ENCODE data around the gene HOXA4. TPM values are rescaled to one million over a fixed set of nuclear protein-coding genes. Genes with fewer than 3 reads are reported as not detected.

The HOXA4 gene
- total RNA-seq, 2 experiments from 2014 or later = 0.25 TPM; not detected in 1

DNA sequence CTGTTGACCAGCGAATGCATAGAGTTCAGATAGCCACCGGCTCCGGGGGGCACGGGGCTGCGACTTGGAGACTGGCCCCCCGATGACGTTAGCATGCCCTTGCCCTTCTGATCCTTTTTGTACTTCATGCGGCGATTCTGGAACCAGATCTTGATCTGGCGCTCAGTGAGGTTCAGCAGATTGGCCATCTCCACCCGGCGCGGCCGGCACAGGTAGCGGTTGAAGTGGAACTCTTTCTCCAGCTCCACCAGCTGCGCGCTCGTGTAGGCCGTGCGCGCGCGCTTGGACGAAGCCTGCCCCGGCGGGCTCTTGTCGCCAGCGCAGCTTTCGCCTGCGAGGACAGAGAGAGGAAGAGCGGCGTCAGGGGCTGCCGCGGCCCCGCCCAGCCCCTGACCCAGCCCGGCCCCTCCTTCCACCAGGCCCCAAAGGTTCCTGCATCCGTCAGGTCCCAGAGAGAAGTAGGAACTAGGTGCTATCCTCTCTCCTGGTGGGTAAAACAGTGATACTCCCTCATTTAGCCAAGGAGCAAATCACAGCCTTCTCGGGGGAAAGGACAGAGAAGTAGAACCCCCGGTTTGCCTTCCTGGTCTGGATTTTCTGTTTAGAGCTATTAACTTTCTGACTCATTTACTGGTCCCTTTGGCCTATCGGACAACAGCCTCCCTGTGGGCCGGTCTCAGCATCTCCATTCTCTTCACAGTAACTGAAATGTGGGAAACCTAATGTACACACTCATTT lies 22.0 kb downstream of the HOXA4 start:
- Mint-ChIP-seq H3K36me3 (ENCODE audit: low read depth) (no peaks in the 10 kb centered on the region), H3K9me3 (no peaks in the 10 kb centered on the region), H3K4me3 (no peak overlapping the region), H3K4me1 (no peaks in the 10 kb centered on the region), H3K27ac (no peak overlapping the region), H3K27me3 (peaks cover 25% of the 10 kb centered on the region)
- POLR2A ChIA-PET = no interaction called here
- DNase-seq = no peak
- CTCF ChIA-PET = no interaction called here

DNA sequence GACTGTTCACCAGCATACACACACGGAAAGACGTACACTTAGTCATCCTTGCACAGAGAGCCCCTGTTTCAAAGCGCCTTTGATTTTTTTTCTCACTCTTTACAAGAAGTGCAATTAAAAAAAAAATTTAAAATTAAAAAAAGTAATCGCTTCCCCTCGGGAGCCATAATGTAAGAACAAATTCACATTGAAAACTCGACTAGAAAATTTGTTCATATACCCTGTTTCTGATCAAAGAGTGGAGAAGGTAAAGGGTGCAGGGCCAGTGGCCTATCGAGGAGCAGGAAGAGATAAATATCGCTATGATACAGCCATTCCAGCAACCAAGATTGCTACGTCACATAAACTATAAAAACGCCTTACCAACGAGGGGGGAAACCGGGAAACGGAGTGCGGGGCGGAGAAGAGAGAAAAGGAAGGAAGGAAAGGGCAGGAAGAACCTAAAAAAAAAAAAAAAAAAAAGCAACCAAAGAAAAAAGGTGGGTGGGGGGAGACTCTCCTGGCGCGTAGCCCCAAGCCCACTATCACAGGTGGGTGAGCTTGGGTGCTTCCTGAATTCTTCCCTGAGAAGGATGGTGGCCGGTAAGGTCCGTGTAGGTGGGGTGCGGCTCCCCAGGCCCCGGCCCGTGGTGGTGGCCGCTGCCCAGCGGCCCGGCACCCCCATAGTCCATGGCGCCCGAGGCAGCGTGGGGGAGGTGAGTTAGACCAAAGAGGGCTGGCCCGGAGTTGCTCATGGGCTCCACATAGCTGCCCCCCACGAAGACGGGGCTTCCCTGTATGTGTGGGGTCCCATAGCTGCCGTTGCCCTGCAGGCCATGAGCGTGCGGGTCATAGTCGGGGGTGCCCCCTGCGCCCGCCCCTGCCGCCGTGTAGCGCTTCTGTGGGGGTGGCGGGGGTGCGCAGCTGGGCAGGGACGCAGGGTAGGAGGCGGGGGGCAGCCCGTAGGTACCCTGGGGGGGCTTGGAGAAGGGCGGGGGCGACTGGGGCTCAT lies 22.9 kb downstream of the HOXA4 start:
- ChIA-PET POLR2A (no interaction called here), CTCF (no interaction called here)
- peaks cover 4% of the 10 kb centered on the region for H3K4me1 Mint-ChIP-seq
- peaks cover 33% of the 10 kb centered on the region for H3K27me3 Mint-ChIP-seq
- no peak for DNase-seq
- H3K9me3 Mint-ChIP-seq = no peaks in the 10 kb centered on the region
- peaks cover 4% of the 10 kb centered on the region for H3K36me3 Mint-ChIP-seq (ENCODE audit: low read depth)
- no peak overlapping the region for H3K27ac Mint-ChIP-seq
- H3K4me3 Mint-ChIP-seq = no peak overlapping the region

DNA sequence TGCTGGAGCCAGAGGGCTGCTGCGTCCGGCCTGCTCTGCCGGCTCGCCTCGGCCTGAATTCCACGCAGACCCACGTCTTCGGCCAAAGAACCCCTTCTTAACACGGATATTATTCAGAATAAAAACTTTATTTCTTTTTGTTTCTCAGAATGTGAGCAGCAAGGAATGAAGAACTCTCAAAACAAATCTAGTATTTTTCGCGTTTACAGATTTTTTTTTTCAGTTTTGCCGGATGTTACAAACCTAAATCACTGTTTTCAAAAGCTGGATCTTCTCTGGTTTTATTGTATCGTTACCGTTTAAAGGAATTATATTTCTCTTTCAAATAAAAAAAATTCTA lies 23.7 kb downstream of the HOXA4 start:
- Mint-ChIP-seq H3K4me3 (no peak overlapping the region), H3K36me3 (ENCODE audit: low read depth) (peaks cover 4% of the 10 kb centered on the region), H3K9me3 (no peaks in the 10 kb centered on the region), H3K4me1 (peaks cover 5% of the 10 kb centered on the region), H3K27me3 (peaks cover 40% of the 10 kb centered on the region), H3K27ac (no peak overlapping the region)
- ChIA-PET CTCF (no interaction called here), POLR2A (no interaction called here)
- DNase-seq = no peak

DNA sequence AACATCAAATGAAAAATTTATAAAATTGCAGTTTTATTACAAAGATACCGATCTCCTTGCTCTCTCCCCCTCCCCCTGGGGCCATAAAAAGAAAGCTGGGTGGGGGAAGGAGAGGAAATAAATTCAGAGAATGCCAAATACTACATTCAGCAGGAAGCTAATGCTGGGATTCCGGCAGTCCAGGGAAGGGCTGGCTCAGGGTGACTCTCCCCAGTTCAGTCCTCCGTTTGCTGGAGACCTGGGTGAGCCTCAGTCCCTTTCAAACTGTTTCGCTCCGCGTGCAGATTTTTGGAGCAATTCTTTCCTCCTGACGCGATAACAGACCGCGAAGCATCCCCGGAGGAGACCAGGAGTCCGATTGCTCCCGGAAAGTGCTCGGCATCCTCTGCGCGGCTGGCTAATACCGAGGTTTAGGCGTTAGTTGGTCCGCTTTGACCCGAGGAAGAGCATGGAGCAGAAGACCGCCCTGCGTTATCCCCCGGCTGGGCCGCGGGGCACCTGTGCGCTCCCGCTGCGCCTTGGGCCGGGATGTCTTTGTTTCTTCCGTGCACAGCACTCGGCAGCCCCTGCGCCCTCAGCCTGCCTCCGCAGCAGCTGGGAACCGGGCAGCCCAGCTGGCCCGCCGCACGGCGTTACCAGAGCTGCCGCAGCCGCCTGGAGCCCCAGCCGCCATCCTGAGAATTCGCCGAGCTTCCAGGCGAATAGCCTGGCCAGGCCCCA lies 24.2 kb downstream of the HOXA4 start:
- H3K4me1 Mint-ChIP-seq = peaks cover 8% of the 10 kb centered on the region
- H3K4me3 Mint-ChIP-seq = no peak overlapping the region
- peaks cover 45% of the 10 kb centered on the region for H3K27me3 Mint-ChIP-seq
- DNase-seq = no peak
- peaks cover 8% of the 10 kb centered on the region for H3K36me3 Mint-ChIP-seq (ENCODE audit: low read depth)
- H3K9me3 Mint-ChIP-seq = no peaks in the 10 kb centered on the region
- H3K27ac Mint-ChIP-seq = no peak overlapping the region
- ChIA-PET POLR2A (no interaction called here), CTCF (no interaction called here)

DNA sequence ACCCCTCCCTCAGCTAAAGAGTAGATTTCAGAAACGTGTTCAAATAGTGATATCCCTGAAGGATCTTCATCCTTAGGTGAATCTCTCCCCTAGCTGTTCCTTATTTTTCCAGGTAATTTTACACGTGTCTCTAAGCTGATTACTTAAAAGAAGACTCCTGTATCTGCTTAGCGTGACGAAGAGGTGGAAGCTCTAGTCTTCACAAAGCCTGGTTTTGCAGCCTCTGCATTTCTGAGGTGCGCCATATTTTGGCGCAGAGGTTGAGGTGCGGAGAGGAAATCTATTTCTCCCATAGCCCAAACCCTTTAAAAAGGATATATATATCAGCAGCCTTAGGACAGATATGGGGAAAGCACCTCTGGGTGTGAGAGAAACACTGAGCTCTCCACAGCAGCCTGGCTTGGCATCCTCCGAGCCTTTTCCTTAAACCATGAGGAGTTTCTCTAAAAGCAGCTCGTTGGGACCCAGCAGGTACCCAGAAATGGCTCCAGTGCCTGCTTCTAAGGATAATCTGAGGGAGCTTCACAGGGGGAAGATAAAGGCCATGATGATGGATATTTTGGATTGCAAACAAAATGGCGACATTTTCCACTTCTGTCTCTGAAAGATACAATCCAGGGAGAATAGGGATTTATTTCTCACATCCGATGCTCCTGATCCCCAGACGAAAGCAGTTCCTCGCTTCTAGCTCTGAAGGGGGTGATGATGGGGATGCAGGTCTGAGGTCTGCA lies 25.1 kb downstream of the HOXA4 start:
- Mint-ChIP-seq H3K36me3 (ENCODE audit: low read depth) (peaks cover 8% of the 10 kb centered on the region), H3K9me3 (no peaks in the 10 kb centered on the region), H3K27ac (no peak overlapping the region), H3K27me3 (peaks cover 53% of the 10 kb centered on the region), H3K4me3 (no peak overlapping the region), H3K4me1 (peaks cover 8% of the 10 kb centered on the region)
- POLR2A ChIA-PET = no interaction called here
- CTCF ChIA-PET = no interaction called here
- no peak for DNase-seq

DNA sequence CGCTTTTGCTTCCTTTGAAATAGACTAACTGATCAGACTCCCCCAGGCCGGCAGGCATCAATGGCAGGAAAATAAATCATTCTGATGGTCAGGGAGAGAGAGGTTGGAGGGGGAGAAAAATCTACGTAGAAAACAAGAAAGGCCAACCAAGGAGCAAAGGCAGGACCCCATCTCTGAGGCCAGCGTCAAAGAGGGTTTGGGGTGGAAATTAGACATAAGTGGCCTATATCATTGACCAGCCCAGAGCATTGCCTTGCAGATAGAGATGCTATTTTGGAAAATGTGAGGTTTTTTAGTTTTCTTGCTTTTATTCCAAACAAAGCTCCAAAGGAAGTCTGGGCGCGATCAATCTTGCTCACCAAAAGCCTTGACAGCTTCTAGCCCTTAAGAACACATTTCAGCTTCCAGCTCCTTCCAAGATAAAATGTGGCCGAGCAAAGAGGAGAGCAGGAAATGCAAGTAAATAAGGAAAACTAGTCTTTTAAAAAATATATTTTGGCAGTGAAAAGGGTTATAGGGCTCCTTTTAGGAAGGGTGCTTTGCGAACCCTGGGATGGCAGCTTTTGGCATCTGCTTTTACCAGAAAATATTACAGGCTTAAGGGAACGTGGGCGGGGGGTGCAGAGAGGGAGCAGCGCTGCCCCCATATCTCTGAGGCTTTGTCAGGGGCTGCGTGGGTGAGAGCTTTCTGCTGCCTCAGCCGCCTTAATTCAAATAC lies 26.1 kb downstream of the HOXA4 start:
- H3K27ac Mint-ChIP-seq = no peak overlapping the region
- peaks cover 63% of the 10 kb centered on the region for H3K27me3 Mint-ChIP-seq
- peaks cover 8% of the 10 kb centered on the region for H3K4me1 Mint-ChIP-seq
- peaks cover 12% of the 10 kb centered on the region for H3K36me3 Mint-ChIP-seq (ENCODE audit: low read depth)
- no peak for DNase-seq
- no peak overlapping the region for H3K4me3 Mint-ChIP-seq
- CTCF ChIA-PET = interaction anchor here (0.5 kb wide), 1 partner anchor 42 kb away, joined by 3 read pairs; no protein-coding TSS in a partner anchor
- POLR2A ChIA-PET = no interaction called here
- no peaks in the 10 kb centered on the region for H3K9me3 Mint-ChIP-seq

DNA sequence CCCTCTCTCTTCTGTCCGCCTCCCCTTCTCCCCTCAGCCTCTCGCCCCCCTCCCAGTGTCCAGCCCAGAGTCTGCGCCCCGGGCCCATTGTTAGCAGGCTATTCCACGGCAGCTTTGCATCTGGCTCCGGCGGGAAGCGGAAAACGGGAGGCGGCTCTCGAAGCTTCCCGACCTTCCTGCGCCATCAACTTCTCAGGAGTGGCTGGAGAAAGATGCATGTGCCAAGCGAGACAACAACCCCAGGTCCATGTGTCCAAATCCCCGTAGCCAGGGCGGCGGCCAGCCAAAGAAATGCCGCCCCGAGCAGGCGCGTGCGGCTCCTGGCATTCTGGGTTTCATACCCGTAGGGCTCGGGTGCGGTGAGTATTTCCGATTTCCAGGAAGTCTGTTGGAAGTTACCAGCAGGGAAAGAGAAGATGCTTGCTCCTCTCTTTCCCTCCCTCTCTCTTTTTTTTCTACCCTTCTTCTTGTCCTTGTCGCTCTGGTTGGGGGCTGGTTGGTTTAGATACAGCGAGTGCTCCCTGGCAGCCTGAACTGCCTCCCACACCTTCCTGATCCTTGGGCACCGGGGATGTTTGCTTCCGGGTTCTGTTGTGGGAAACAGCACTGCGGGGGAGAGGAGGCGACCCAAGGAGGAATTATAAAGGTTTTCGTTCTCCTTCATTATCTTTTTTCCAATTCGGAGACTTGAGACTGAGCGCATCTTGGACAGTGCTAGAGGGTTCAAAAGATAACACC lies 26.9 kb downstream of the HOXA4 start:
- Mint-ChIP-seq H3K36me3 (ENCODE audit: low read depth) (peaks cover 16% of the 10 kb centered on the region), H3K9me3 (no peaks in the 10 kb centered on the region), H3K4me3 (no peak overlapping the region), H3K4me1 (peaks cover 8% of the 10 kb centered on the region), H3K27ac (no peak overlapping the region), H3K27me3 (peaks cover 70% of the 10 kb centered on the region)
- POLR2A ChIA-PET = no interaction called here
- CTCF ChIA-PET = no interaction called here
- no peak for DNase-seq

DNA sequence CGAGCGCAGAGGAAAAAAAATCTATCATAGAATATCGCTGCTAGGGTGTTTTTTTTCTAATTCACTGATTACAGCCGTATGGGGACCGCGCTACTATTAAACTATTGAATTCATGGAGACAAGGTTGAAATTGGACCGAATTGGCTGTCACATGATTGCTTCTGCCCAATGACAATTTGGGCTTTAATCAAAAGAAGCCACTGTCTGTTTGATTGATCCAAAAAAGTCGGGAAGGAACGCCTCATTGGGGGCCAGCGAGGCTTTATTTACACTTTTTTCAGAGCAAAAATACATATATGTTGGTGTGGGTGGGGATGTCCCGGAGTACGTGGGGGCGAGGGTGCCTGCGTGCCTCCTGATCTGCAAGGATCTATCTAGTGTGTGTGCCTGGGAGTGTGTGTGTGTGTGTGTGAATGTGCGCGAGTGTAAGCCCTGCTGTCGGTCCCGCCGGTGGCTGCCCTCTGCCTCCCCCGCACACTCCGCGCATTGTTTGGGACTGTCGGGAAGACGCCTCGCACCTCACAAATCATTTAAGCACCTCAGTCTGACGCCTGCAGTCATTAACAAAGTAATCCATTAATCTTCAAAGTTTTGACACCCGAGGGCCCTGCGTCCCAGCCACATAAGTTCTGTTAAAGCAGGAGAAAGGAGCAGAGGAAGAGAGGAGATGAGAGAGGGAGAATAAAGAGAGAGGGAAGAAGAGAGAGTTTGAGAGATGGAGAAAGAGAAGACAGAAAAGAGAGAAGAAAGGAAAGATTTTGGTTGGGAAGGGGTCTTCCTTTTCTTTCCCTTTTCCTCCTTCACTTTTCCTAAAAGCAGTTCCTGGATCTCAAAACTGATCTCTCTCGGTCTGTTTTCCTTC lies 27.7 kb downstream of the HOXA4 start, which contains the start of gene HOXA2:
HOXA2 (minus strand) TSS at position 103 of the 862 bp plus-strand sequence. CDS start 183 bp downstream, outside the sequence.
- peaks cover 79% of the 10 kb centered on the region for H3K27me3 Mint-ChIP-seq
- H3K4me1 Mint-ChIP-seq = peaks cover 12% of the 10 kb centered on the region
- no peak within 1 kb of the TSS for H3K27ac Mint-ChIP-seq
- no peaks in the 10 kb centered on the region for H3K9me3 Mint-ChIP-seq
- CTCF ChIA-PET = no interaction called here
- H3K4me3 Mint-ChIP-seq = no peak within 1 kb of the TSS
- DNase-seq = no peak
- H3K36me3 Mint-ChIP-seq (ENCODE audit: low read depth) = peaks cover 18% of the 10 kb centered on the region
- POLR2A ChIA-PET = no interaction called here

DNA sequence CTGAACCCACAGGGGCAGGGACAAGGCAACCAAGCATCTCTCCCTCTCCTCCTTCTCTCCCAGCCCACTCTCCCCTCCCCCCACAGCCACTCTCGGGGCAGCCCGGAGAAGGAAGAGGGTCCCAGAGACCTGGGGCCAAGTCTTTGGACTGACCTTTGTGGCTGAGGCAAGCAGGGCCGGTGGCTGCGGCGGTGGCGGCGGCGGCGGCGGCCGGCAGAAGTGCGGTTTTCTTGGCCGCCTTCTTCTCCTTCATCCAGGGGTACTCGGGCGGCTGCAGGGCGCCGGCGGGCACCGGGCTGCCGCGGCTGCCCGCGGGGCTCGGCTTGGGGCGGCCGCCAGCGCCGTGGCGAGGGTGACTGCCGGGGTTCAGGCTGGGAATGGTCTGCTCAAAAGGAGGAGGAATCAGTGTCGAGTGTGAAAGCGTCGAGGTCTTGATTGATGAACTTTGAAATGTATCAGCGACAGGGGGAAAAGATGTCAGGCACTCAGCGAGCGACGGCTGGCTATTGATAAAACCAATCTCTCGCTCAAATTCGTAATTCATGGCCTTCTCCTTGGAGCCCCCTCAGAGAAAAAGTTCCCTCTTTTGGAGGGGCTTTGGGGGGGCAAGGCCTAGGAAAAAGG lies 28.5 kb downstream of the HOXA4 start:
- CTCF ChIA-PET = no interaction called here
- H3K27ac Mint-ChIP-seq = no peak overlapping the region
- DNase-seq = no peak
- POLR2A ChIA-PET = no interaction called here
- no peaks in the 10 kb centered on the region for H3K9me3 Mint-ChIP-seq
- H3K36me3 Mint-ChIP-seq (ENCODE audit: low read depth) = peaks cover 18% of the 10 kb centered on the region
- H3K4me1 Mint-ChIP-seq = peaks cover 20% of the 10 kb centered on the region
- no peak overlapping the region for H3K4me3 Mint-ChIP-seq
- H3K27me3 Mint-ChIP-seq = peaks cover 86% of the 10 kb centered on the region

DNA sequence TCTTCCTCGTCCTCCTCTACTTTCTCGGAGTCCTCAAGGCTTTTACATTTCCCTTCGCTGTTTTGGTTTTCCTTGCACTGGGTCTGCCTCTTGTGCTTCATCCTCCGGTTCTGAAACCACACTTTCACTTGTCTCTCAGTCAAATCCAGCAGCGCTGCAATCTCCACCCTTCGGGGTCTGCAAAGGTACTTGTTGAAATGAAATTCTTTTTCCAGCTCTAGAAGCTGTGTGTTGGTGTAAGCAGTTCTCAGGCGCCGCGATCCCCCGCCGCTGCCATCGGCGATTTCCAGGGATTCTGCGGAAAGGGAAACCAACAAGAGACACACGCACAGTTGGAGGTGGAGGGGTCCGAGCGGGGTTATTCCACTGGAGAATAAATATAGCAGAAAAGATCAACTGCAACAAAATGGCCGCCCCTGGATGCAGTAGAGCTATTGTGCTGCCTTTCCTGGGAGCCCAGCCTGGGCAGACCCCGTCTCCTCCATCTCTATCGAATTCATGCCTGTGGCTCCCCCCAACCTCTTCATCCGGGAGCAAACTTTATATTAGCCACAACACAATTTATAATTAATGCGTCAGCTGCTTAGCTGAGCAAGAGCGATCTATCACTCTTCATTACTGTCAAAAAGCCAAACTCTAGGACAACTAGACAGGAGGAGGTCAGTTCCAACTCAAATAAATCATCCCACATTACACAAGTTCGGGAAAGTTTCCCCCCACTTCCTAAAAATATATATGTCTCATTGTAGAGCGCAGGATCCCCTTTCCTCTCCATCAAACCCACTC lies 29.2 kb downstream of the HOXA4 start:
- no peak for DNase-seq
- peaks cover 21% of the 10 kb centered on the region for H3K4me1 Mint-ChIP-seq
- no peaks in the 10 kb centered on the region for H3K9me3 Mint-ChIP-seq
- H3K27me3 Mint-ChIP-seq = peaks cover 89% of the 10 kb centered on the region
- H3K4me3 Mint-ChIP-seq = no peak overlapping the region
- CTCF ChIA-PET = no interaction called here
- H3K36me3 Mint-ChIP-seq (ENCODE audit: low read depth) = peaks cover 18% of the 10 kb centered on the region
- H3K27ac Mint-ChIP-seq = no peak overlapping the region
- POLR2A ChIA-PET = no interaction called here
